Suppressor macrophage treated with lipopolysaccharide for 1 hour (primary cell): ENCODE measurements around the gene CDH4.
"Not testable (repeated sequence)": the region's sequence is repeated elsewhere in the genome, so short reads cannot be mapped to it uniquely, and the experiment has no call there.

Source experiments
- DNase-seq, 3 donors: peaks; one replicate each; pipeline ENCODE4 v3.0.0-alpha.2; 2020 to 2022

Gene CDH4

DNA sequence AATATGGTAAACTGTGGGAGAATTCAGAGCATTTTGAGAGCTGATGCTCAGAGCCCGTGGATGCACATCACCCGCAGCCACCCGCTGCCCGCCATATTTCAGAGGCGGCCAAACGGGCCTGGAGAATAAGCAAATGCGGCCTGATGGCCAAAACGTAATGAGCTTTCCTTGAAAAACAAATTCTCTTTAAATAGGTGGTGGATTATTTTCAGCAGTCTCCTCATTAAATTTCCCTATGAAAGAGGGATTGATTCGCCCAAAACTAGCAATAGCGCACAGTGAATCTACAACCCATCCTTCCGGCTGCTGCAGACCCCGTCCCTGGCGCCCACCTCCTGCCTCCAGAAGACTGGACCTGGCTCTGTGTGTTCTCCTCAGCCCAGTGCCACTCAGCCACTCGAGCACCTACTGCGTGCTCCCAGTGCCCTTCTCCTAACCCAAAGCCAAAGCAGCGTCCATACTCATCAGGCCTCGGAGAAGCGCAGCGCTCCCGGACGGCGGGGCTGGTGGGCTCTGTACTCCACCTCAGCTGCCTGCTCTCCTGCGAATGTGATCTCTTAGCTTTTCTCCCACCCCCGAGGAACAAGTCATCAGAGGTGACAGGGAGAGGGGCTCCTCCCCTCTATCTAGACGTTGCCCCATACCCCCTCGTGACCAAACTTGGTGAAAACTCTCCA is 588.9 kb downstream of the CDH4 start:
- DNase-seq: no peak

DNA sequence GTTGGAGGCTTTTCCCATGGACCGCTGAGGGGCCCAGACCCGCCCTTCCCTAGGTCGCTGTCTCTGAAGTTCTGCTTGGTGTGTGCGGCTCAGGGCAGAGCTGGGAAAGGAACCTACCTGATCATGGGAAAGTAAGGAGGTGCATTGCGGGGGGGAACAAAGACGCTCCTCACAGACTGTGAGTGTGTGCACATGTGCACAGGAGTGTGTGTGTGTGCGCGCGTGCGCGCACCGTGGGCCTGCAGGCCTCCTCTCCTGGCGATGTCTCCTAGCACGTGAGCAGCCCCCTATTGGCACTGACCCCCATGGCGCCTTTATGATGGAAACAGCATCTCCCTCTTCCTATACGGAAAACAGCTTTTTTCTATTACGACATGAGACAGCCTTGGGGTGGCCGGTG is 589.5 kb downstream of the CDH4 start:
- no peak for DNase-seq

DNA sequence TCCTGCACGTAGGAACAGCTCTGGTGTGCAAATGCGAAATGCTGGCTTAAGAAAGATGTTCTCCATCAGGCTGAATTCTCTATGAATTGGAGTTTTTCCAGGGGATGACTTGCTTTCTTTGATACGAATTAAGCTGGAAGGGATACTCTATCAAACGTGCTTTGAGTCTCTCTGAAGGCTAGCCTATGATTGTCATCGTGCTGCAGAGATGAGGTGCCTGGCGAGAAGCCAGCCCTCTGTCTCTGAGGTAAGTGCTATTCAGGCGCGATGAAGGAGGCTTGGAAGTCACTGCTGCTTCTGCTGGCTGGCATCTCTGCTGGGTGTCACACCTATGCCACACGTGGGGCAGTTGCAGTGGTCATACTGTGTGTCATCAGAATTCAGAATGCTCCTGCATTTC is 589.9 kb downstream of the CDH4 start:
- DNase-seq: no peak

DNA sequence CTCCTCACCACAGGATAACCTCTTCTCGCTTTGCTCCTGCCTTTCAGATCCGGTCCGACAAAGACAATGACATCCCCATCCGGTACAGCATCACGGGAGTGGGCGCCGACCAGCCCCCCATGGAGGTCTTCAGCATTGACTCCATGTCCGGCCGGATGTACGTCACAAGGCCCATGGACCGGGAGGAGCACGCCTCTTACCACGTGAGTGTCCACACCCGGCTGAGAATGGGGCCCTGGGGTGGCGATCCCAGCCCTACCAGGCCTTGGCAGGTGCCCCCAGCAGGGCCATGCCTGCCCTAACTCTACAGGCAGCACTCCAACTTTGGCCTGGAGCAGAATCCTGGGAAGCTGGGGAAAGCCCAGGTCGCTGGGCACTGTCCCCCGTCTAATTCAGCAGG is 592.6 kb downstream of the CDH4 start:
- DNase-seq: no peak

DNA sequence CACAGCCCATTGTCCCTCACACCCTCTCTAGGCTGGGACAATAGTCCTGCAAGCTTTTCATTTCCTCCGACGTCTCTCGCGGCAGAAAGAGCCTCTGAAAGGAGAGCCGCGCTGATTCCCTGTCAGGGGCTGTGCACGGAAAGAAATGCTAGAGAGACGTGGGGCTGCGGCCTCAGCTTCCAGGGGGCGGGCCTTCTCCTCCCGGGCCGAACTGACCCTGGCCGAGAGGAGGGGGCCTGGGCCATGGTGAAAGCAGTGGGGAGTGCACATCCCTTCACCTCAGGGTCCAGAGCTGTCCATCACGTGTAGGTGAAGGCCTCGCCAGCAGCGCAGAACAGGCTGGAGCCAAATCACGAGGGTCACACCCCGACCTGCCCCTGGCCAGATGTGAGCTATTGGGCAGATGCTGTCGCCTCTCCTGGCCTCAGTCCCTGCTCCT is 593.2 kb downstream of the CDH4 start:
- no peak for DNase-seq

DNA sequence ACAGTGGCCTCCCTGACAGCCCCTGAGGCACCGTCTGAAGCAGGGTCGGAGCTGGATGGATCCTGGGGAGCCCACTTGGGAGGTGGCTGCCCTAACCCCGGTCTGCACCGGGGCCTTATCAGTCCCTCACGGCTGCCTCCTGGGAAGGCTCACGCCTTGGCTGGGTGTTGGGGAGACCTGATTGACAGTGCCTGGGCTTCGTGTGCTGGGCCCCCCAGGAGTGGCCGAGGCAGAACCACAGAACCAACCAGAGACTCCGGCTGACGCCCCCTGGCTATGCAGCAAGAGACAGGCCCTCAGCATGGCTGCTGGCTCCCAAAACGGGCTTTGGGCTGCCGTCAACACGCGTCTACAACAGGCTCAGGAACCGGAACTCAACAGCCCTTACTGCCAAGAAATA is 594.0 kb downstream of the CDH4 start:
- no peak for DNase-seq

DNA sequence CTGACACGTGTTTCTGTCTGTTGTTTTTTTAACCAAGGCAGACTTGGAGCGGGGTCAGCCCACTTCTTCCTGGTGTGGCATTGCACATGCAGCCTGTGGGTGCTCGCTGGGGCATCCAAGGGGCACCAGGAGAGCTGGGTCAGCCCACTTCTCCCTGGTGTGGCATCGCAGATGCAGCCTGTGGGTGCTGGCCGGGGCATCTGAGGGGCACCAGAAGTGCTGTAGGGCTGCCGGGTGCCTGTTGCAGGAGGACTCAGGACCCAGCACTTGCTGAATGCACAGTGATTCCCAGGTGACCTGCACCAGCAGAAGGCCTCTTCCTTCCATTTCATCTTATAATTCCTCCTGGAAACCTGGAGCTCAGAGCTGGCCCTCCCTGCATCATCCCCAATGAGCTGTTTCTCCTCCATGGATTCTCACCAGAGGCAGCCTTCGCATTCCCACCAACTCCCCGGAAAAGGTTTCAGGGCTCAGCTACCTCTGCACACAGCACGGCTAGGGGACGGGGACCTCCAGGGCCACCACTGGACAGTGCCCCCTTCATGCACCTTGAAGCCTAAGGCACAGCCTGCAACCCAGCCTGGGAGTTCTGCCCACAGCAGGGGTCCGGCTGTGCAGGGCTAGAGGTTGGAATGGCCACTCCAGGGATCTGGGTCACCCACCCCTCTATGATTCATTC is 594.8 kb downstream of the CDH4 start:
- no peak for DNase-seq

DNA sequence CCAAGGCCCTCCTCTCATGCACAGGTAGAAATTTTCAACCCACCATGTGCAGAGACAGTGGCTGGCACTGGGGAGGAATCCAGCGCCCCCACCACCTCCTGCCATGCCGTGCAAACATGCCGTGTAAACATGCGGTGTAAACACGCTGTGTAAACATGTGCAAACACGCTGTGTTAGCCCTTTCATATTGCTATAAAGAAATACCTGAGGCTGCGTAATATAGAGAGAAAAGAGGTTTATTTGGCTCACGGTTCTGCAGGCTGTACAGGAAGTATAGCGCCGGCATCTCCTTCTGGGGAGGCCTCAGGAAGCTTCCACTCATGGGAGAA is 595.3 kb downstream of the CDH4 start:
- no peak for DNase-seq

DNA sequence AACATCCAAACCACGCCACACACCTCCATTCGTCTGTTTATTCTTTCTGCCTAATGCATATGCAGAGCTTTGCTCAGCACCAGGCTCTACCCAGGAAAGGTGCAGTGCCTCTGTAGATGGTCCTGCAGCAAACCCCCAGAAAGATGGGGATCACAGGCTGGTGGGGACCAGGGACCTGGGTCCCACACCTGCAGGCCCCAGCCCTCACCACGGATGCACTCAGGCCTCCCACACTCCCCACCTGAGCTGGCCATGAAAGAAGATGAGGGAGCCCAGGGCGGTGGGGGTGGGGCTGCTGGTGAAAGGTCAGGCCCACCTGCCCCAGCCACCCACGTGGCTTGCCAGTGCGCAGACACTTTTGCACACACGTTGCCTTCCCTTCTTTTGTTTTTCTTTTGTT is 595.9 kb downstream of the CDH4 start:
- no peak for DNase-seq

DNA sequence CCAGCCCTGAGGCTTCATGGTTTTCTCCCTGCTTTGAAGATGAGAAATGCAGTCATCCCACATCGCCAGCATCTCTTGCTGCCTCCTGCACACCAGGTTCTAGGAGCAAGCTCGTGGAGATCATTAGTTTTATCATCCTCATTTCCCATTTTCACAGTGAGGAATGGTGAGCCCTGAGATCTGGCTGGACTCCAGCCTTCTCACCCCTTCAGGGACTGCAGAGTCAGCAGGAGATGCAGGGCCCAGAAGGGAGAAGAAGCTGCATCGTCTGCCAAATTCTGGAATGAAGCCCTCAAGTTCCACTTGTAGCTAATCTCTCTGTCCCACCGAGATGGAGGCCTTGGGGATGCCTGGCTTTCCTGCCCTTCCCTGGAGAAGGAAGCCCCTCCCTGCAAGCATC is 596.8 kb downstream of the CDH4 start:
- DNase-seq: no peak

DNA sequence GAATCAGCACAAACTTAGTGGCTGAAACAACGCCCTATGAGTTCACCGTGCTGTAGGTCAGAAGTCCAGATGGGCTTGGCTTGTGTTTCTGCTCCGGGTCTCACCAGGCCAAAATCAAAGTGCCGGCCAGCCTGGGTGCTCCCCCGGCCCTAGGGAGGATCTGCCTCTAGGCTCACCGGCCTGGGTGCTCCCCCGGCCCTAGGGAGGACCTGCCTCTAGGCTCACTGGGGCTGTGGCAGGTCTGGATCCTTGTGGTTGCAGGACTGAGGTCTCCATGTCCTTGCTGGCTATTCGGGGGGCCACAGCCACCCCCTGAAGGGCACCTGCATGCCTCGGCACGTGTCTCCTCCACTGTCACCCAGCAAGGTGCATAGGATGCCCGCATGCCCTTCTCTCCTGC is 597.3 kb downstream of the CDH4 start:
- DNase-seq: no peak

DNA sequence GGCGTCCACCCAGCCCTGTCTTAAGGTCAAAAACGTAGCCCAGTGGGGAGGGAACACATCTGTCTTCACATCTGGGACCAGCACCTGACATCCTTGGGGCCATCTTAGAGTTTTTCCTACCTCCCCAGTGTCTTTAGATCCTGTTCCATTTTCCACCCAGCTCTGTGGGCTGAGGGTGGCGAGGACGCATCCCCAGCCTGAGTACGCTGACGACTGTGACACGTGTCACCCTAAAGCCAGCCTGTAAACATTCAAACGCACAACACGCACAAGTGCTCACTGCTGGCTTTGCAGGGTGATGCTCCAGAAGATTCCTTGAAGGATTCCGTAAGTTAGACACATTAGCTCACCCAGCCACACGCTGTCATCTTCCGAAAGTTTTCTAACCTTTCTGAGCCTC is 597.8 kb downstream of the CDH4 start:
- no peak for DNase-seq

DNA sequence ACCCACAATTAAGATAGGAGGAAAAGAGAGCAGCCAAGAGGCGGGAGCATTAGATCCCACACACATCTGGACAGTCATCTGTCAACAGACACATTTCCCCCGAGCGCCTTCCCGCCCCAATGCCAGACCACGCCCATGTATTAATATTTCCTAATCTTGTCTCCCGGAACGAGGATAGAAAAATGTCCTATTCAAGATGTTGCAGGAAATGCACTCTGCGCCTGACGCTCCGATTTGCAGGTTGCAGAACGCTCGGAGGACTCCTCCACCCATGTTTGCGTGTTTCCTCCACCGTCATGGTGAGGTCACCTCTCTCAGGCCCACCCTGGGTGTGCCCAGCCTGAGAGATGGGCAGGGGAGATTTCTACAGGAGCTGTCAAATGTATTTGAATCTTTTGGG is 598.4 kb downstream of the CDH4 start:
- no peak for DNase-seq

DNA sequence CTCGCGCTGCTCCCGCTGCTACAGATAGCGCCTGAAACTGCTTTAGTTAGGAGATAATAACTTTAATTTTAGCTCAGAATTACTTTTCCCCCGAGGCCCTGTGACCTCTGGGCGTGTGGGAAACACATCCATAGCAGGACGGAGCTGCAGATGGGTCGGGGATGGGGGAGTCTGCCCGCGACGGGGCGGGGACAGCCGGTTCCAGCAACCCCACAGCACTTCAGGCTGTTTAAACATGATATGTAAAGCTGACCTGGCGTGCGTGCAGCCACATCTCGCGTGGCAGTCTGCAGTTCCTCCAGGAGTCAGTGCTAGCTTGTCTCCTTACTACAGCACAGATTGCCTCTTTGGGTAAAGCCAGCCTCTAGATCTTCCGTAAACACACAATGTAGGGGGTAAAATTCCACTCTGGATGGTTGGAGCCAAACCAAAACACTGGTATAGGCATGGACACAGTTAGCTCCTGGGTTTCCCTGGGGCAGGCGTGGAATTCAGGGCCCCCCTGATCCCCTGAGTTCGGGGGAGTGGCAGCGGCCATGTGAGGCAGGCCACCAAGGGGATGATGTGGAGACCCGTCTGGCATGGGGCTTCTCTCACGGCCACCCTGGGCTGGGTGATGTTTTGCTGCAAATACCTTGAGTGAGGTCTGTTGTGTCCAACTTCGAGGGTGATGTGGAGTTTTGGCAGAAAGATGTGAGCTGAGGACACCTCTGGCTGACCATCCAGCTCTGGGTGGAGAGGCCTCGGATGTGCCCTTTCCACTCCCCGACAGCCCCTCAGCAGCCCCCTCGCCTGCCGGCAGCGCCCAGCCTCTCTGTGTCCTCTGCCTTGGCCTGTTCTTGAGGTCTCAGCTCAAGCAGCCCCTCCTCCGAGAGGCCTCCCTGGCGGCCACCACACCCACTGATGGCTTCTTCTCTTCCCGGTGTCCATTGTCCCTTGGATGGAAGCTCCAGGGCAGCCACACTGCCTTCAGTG is 599.2 kb downstream of the CDH4 start:
- DNase-seq: no peak

DNA sequence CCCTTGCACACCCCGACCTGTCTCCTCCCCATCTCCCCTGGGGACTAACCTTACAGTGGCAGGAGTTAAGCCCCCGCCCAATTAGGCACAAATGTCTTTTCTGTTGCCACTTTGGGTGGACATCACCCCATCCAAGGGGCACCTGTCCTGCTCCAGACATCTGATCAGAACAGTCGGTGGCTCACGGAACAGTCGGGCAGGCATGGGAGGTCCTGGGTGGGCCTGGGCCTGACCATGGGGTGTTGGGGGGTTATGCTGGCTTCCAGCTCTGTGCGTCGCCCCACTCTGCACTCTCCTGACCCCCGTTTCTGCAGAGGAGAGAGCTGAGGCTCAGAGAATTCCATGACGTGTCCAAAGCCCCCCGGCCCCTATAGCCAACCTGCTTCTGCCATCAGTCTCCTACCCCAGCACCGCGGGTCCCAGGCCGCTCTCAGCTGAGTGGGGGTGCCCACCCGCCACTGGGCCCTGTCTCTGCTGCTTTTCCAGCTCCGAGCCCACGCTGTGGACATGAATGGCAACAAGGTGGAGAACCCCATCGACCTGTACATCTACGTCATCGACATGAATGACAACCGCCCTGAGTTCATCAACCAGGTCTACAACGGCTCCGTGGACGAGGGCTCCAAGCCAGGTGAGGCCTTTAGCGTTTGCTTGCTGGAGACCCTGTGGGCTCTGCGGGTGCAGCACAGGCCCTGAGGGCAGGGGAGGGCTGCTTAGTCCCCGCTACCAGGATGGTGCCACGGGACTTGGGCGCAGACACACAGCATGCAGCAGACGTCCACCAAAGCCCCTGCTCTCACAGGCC is 600.4 kb downstream of the CDH4 start:
- no peak for DNase-seq

DNA sequence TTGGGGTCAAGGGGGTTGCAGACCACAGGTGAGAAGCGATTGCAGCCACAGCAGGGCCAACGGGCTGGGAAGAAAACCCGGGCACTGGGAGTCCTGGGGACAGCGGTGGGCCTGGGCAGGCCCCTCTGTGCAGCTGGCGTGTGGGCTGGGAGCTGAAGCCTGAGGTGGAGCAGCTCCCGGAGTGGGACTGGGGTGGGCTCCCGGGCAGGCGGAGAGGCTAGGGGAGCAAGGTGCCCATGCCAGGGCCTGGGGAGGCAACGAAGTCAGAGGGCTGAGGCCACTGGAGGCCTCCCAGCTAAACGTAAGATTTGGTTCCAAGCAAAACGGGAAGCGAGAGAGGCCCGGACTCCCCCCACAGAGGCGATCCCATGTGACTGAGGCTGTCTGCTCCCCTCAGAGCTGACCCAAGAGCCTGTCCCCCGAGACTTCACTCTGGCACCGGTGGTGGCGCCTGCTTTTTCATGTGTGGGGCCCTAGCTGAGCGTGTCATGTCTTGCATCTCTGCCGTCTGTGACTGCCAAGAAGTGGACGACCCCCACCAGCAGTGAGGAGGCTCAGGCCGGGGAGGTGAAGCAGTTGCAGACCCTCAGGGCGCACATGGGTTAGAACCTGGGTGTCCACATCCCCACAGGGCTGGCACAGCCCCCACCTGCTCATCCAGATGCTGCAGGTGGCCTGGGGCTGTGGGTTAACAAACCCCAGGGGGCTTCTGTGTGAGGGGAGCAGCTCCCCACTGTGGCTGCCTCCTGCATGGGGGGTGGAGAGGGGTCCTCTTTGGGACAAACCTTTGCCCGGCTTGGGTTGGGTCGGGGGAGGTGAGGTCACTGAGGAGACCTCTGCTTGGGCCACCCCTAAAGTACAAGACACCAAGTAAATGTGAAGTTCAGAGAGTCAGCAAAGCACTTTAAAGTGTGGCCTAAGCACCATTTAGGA is 601.3 kb downstream of the CDH4 start:
- DNase-seq: no peak

DNA sequence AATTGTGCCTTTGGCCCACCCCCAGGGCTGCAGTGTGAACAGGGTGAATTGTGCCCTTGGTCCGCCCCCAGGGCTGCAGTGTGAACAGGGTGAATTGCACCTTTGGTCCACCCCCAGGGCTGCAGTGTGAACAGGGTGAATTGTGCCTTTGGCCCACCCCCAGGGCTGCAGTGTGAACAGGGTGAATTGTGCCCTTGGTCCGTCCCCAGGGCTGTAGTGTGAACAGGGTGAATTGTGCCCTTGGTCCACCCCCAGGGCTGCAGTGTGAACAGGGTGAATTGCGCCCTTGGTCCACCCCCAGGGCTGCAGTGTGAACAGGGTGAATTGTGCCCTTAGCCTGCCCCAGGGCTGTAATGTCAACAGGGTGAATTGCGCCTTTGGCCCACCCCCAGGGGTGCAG is 602.5 kb downstream of the CDH4 start:
- not testable (repeated sequence) for DNase-seq

DNA sequence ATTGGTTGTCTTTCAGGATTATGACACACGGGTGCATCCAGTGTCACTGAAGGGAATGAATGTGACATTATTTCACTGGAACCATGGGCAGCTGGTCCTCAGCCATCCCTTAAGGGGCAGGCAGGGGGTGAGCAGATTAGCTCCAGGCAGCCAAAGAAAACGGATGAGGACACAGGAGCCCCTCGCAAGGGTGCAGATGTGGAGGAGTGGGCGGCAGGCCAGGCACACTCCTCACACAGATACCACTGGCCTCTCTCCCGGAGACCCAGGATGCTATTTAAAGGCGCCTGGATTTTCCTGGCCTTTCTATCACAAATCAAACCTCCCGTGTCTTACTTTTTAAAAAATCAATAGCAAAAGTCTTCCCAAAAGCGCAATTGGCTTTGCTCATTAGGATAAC is 603.2 kb downstream of the CDH4 start:
- no peak for DNase-seq

DNA sequence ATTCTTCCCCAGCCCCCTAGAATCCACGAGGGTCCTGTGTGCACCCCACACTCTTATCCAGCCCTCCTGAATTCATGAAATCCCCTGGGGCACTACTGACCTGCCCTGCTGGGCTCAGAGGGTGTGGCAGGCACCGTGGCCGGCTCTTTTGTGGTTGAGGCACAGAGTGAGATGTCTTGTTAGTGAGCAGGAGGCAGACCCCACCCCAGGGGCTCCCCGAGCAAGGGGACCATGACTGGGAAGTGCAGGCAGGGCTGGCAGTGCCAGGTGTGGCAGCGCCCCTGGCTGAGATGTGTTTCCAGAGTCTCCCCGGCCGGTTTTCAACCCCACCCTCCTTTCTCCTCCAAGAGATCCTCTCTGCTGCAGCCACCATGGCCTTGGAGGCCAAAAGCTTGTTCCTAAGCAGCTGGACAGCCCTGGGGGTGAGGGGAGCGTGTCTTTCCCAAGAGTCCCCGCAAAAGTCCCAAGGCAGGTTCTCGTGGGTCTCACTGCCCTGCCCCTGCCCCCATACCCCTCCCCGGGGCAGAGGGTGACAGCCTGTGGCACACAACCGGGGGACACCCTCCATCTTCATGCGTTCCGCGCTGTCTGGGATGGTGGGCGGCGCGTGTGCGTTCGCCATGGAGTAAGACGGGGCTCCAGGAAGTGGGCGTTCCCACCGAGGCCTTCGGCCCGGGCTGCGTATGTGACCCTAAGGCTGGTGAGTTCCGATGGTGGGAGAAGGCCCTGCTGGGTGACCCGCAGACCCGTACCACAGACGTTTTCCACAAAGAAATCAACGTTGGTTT is 604.8 kb downstream of the CDH4 start:
- no peak for DNase-seq

DNA sequence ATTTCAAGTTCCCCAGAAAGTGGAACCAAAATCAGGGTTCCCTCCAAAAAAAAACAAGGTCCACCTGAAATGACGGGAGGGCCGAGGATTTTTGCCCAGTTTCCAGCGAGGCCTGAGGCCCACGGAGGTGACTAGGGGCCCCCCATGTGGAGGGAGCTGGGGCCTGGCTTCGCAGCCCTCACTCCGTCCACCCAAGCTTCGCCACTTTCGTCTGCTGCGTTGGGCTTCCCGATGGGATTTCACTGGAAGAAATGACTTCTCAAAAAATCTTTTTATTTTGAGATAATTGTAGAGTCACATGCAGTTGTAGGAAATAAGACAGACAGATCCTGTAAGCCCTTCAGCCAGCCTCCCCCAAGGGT is 605.3 kb downstream of the CDH4 start:
- no peak for DNase-seq

DNA sequence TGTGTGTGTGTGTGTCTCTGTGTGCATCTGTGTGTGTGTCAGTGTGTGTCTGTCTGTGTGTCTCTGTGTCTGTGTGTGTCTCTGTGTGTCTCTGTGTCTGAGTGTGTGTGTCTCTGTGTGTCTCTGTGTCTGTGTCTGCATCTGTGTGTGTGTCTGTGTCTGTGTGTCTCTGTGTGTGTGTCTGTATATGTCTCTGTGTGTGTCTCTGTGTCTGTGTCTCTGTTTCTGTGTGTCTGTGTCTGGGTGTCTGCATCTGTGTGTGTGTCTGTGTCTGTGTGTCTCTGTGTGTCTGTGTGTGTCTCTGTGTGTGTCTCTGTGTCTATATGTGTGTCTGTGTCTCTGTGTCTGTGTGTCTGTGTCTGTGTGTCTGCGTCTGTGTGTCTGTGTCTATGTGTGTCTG is 605.8 kb downstream of the CDH4 start:
- DNase-seq: no peak
